ENCODE data around the gene MFN2. TPM values are rescaled to one million over a fixed set of nuclear protein-coding genes. Genes with fewer than 3 reads are reported as not detected.

The MFN2 gene
- total and polyA plus RNA-seq, 2 experiments from 2014 or later, result 48.0 to 57.9 TPM

- no peaks in the 10 kb centered on the region for H3K27me3 ChIP-seq (replicated peaks; ENCODE audit: insufficient read depth)
- no peak for DNase-seq
- no peak overlapping the region for H3K27ac ChIP-seq
- no peak overlapping the region for H3K4me2 ChIP-seq (ENCODE audit: unreplicated experiment)
- no peaks in the 10 kb centered on the region for H3K9me3 ChIP-seq (ENCODE audit: low read depth)
- H4K20me1 ChIP-seq (ENCODE audit: insufficient read depth), result no peaks in the 10 kb centered on the region
- TF ChIP-seq EZH2 (IDR thresholded peaks at IDR 0.05; ENCODE audit: insufficient read depth, poor library complexity, severe bottlenecking) (no peak), EZH2phosphoT487 (IDR thresholded peaks at IDR 0.05; ENCODE audit: insufficient read depth, low read depth) (no peak)
- no peaks in the 10 kb centered on the region for H3F3A ChIP-seq (ENCODE audit: insufficient read depth)
- H3K4me3 ChIP-seq, result no peak overlapping the region
- H3K9ac ChIP-seq, result no peak overlapping the region
- H2AFZ ChIP-seq, result no peak overlapping the region
- in situ Hi-C loops (cut with MboI), result no loop called here
- no peaks in the 10 kb centered on the region for H3K4me1 ChIP-seq (ENCODE audit: insufficient read depth)
- WGBS, 2 experiments (ENCODE audit: low coverage in 1 of 2, low lambda C conversion rate in 2 of 2, missing lambda C conversion rate in 2 of 2), result 83 to 87% methylated on average over 3 of the region's 3 CpGs
- peaks cover 26% of the 10 kb centered on the region; the same call in 1 of the 2 replicates for H3K36me3 ChIP-seq (ENCODE audit: low read depth)
- no peaks in the 10 kb centered on the region for H3K79me2 ChIP-seq (ENCODE audit: insufficient read depth)
- no peaks in the 10 kb centered on the region for H3K9me2 ChIP-seq (ENCODE audit: insufficient read depth)
Measured at GRCh38 chr1:11999236-11999635, 19.0 kb downstream of the MFN2 start.

DNA sequence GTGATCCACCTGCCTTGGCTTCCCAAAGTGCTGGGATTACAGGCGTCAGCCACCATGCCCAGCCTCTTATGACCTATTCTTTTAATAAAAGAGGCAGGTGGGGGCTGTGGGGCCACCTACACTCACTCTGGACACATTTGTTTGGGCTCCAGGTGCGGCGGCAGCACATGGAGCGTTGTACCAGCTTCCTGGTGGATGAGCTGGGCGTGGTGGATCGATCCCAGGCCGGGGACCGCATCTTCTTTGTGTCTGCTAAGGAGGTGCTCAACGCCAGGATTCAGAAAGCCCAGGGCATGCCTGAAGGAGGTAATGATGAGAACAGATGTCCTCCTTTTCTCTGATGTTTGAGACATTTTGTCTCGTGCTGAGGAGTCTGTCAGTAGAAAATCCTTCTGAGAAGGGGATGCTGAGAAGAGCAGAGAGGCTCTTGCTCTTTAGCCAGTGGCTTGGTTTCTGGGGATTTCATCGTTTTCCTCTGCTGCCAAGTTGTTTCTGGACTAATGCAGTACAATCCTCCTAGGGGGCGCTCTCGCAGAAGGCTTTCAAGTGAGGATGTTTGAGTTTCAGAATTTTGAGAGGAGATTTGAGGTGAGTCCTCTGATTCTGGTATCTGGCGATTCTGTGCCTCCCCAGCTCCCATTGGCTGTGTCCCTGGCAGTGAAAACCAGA is 21.1 kb downstream of the MFN2 start:
- Histone ChIP-seq H3K4me1 (ENCODE audit: insufficient read depth) (no peaks in the 10 kb centered on the region), H3K36me3 (ENCODE audit: low read depth) (peaks cover 31% of the 10 kb centered on the region), H3F3A (ENCODE audit: insufficient read depth) (no peaks in the 10 kb centered on the region), H2AFZ (no peak overlapping the region), H3K79me2 (ENCODE audit: insufficient read depth) (no peaks in the 10 kb centered on the region), H3K9ac (peak overlapping the region; percentile 45; the same call in 1 of the 2 replicates), H4K20me1 (ENCODE audit: insufficient read depth) (no peaks in the 10 kb centered on the region), H3K27me3 (replicated peaks; ENCODE audit: insufficient read depth) (no peaks in the 10 kb centered on the region), H3K4me2 (ENCODE audit: unreplicated experiment) (no peak overlapping the region), H3K4me3 (no peak overlapping the region), H3K9me2 (ENCODE audit: insufficient read depth) (no peaks in the 10 kb centered on the region), H3K27ac (peak overlapping the region; percentile 50; the same call in 1 of the 2 replicates), H3K9me3 (ENCODE audit: low read depth) (no peaks in the 10 kb centered on the region)
- in situ Hi-C loops (cut with MboI), result no loop called here
- DNase-seq, result peak; percentile 68
- 79 to 80% methylated on average over 14 of the region's 14 CpGs for WGBS, 2 experiments (ENCODE audit: low coverage in 1 of 2, low lambda C conversion rate in 2 of 2, missing lambda C conversion rate in 2 of 2)
- no peak for TF ChIP-seq EZH2 (IDR thresholded peaks at IDR 0.05; ENCODE audit: insufficient read depth, poor library complexity, severe bottlenecking)
- no peak for TF ChIP-seq EZH2phosphoT487 (IDR thresholded peaks at IDR 0.05; ENCODE audit: insufficient read depth, low read depth)

DNA sequence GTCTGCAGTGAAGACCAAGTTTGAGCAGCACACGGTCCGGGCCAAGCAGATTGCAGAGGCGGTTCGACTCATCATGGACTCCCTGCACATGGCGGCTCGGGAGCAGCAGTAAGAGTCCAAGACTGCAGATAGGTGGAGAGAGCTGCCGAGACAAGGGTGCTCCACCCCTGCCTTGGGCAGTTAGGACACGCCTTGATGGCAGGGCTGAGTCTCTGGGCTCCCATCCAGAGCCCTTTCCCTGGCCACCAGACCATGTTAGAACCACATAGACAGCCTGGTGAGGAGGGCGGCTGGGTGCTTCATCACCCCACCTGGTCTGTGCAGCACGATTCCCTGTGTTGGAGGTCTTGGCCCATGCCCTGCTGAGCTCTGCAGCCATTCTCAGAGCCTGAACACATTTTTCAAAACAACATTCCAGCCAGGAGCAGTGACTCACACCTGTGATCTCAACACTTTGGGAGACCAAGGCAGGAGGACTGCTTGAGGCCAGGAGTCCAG is 21.8 kb downstream of the MFN2 start:
- H3K36me3 ChIP-seq (ENCODE audit: low read depth), result peaks cover 34% of the 10 kb centered on the region
- no peak for TF ChIP-seq EZH2phosphoT487 (IDR thresholded peaks at IDR 0.05; ENCODE audit: insufficient read depth, low read depth)
- no peak for TF ChIP-seq EZH2 (IDR thresholded peaks at IDR 0.05; ENCODE audit: insufficient read depth, poor library complexity, severe bottlenecking)
- H3K4me1 ChIP-seq (ENCODE audit: insufficient read depth), result no peaks in the 10 kb centered on the region
- no peak overlapping the region for H3K4me2 ChIP-seq (ENCODE audit: unreplicated experiment)
- H2AFZ ChIP-seq, result no peak overlapping the region
- no peaks in the 10 kb centered on the region for H3K9me3 ChIP-seq (ENCODE audit: low read depth)
- no peaks in the 10 kb centered on the region for H3K27me3 ChIP-seq (replicated peaks; ENCODE audit: insufficient read depth)
- H3K4me3 ChIP-seq, result no peak overlapping the region
- WGBS, 2 experiments (ENCODE audit: low coverage in 1 of 2, low lambda C conversion rate in 2 of 2, missing lambda C conversion rate in 2 of 2), result 77 to 85% methylated on average over 10 of the region's 10 CpGs
- H3K27ac ChIP-seq, result no peak overlapping the region
- H3K79me2 ChIP-seq (ENCODE audit: insufficient read depth), result no peaks in the 10 kb centered on the region
- no peaks in the 10 kb centered on the region for H4K20me1 ChIP-seq (ENCODE audit: insufficient read depth)
- no peak overlapping the region for H3K9ac ChIP-seq
- in situ Hi-C loops (cut with MboI), result no loop called here
- no peaks in the 10 kb centered on the region for H3K9me2 ChIP-seq (ENCODE audit: insufficient read depth)
- peak; percentile 28 for DNase-seq
- H3F3A ChIP-seq (ENCODE audit: insufficient read depth), result no peaks in the 10 kb centered on the region

- Histone ChIP-seq H3K36me3 (ENCODE audit: low read depth) (peaks cover 25% of the 10 kb centered on the region), H3K4me2 (ENCODE audit: unreplicated experiment) (no peak overlapping the region)
Measured at GRCh38 chr1:12003762-12004161, 23.5 kb downstream of the MFN2 start.

More at GRCh38 chr1:12003762-12004161, 23.5 kb downstream of the MFN2 start:
- no peaks in the 10 kb centered on the region for H3K9me2 ChIP-seq (ENCODE audit: insufficient read depth)
- no peaks in the 10 kb centered on the region for H3K79me2 ChIP-seq (ENCODE audit: insufficient read depth)
- no peaks in the 10 kb centered on the region for H3K9me3 ChIP-seq (ENCODE audit: low read depth)
- TF ChIP-seq EZH2 (IDR thresholded peaks at IDR 0.05; ENCODE audit: insufficient read depth, poor library complexity, severe bottlenecking), result no peak
- no peak for TF ChIP-seq EZH2phosphoT487 (IDR thresholded peaks at IDR 0.05; ENCODE audit: insufficient read depth, low read depth)
- H3K4me1 ChIP-seq (ENCODE audit: insufficient read depth), result no peaks in the 10 kb centered on the region
- 96 to 98% methylated on average over 12 of the region's 12 CpGs for WGBS, 2 experiments (ENCODE audit: low coverage in 1 of 2, low lambda C conversion rate in 2 of 2, missing lambda C conversion rate in 2 of 2)
- no peaks in the 10 kb centered on the region for H3F3A ChIP-seq (ENCODE audit: insufficient read depth)
- H4K20me1 ChIP-seq (ENCODE audit: insufficient read depth), result no peaks in the 10 kb centered on the region
- no peak overlapping the region for H3K4me3 ChIP-seq
- no peaks in the 10 kb centered on the region for H3K27me3 ChIP-seq (replicated peaks; ENCODE audit: insufficient read depth)
- H3K27ac ChIP-seq, result no peak overlapping the region
- no peak for DNase-seq
- no peak overlapping the region for H2AFZ ChIP-seq
- in situ Hi-C loops (cut with MboI), result no loop called here
- no peak overlapping the region for H3K9ac ChIP-seq

All from GM23248 (cell line).